GM12878 (cell line): ENCODE data around the gene SPIRE2. TPM values are rescaled to one million over a fixed set of nuclear protein-coding genes. Genes with fewer than 3 reads are reported as not detected.
"Not testable (repeated sequence)": the region's sequence is repeated elsewhere in the genome, so short reads cannot be mapped to it uniquely, and the experiment has no call there.

Experiments used
- ATAC-seq: fragments of 200-7000 bp; cut with Tn5 transposase; 3 replicates; pipeline ENCODE4 v1.9.1; 2020; ENCODE audit warnings: mild to moderate bottlenecking, moderate library complexity
- BruUV-seq: library from RNA; stranded (reverse); fragments of 400-500 nt; replicated peaks from 2 replicates; lab custom pipeline; 2021; lab: Mats Ljungman, UMichigan
- CTCF ChIA-PET: fragments of 300-600 bp; sonication (Branson Sonifier 250); formaldehyde crosslinking; extraction: SDS; loops from one replicate; lab custom pipeline; 2021; ENCODE audit warnings: inconsistent platforms; lab: Yijun Ruan, JAX
- POLR2A ChIA-PET: fragments of 350-600 bp; formaldehyde crosslinking; extraction: SDS; loops from one replicate; lab custom pipeline; 2021; ENCODE audit warnings: inconsistent platforms; lab: Charles Lee
- RAD21 ChIA-PET: fragments of 300-600 bp; sonication (Branson Sonifier 250); formaldehyde crosslinking; loops from one replicate; lab custom pipeline; 2023; ENCODE audit warnings: antibody characterized with exemption; ENCODE audit not compliant: unreplicated experiment; lab: Charles Lee
- SMC1A ChIA-PET: fragments of 300-600 bp; sonication (Branson Sonifier 250); formaldehyde crosslinking; loops from one replicate; lab custom pipeline; 2023; ENCODE audit not compliant: unreplicated experiment, uncharacterized antibody; lab: Charles Lee
- DNase-seq: peaks from one replicate; pipeline ENCODE4 v3.0.0-alpha.2; 2011; ENCODE audit warnings: low read depth, low spot score
- FAIRE-seq: peaks from 3 replicates; lab custom pipeline; 2011; peaks lifted over from hg19 to GRCh38; lab: Jason Lieb, UNC
- H2AFZ ChIP-seq: 2 replicates; pipeline ENCODE4 v1.6.0; 2011; ENCODE audit warnings: low read depth, low read length, control low read depth; ENCODE audit not compliant: control insufficient read depth
- H3K27ac ChIP-seq: 2 replicates; pipeline ENCODE4 v1.5.1; 2011; ENCODE audit warnings: control low read depth; ENCODE audit not compliant: control insufficient read depth, insufficient read depth
- H3K27me3 ChIP-seq, 2 experiments: replicated peaks in 1 of 2; 2 replicates each; pipeline versions ENCODE4 v1.6.0 to v1.6.1; 2011; ENCODE audit warnings: low read length in 1 of 2; ENCODE audit not compliant: control insufficient read depth in 2 of 2, insufficient read depth in 2 of 2
- H3K36me3 ChIP-seq, 2 experiments: 2 replicates each; pipeline ENCODE4 v1.5.1; 2011; ENCODE audit warnings: low read length in 1 of 2; ENCODE audit not compliant: control insufficient read depth in 2 of 2, insufficient read depth in 2 of 2
- H3K4me1 ChIP-seq: 2 replicates; pipeline ENCODE4 v1.6.1; 2011; ENCODE audit warnings: mild to moderate bottlenecking, low read length, moderate library complexity, mixed read lengths; ENCODE audit not compliant: control insufficient read depth, insufficient read depth
- H3K4me2 ChIP-seq: 2 replicates; pipeline ENCODE4 v1.6.0; 2011; ENCODE audit warnings: control low read depth; ENCODE audit not compliant: control insufficient read depth, insufficient read depth
- H3K4me3 ChIP-seq: fragments of 200-600 bp; sonication (generic); 2 replicates; pipeline ENCODE4 v1.5.1; 2016
- H3K79me2 ChIP-seq: 2 replicates; pipeline ENCODE4 v1.6.0; 2011; ENCODE audit warnings: low read length; ENCODE audit not compliant: control insufficient read depth, insufficient read depth
- H3K9ac ChIP-seq: 2 replicates; pipeline ENCODE4 v1.8.0; 2011; ENCODE audit warnings: low read length, control low read depth, mixed read lengths; ENCODE audit not compliant: control insufficient read depth, insufficient read depth
- H3K9me3 ChIP-seq: replicated peaks from 3 replicates; pipeline ENCODE4 v1.5.1; 2011; ENCODE audit warnings: mild to moderate bottlenecking, low read length; ENCODE audit not compliant: control insufficient read depth, insufficient read depth
- H4K20me1 ChIP-seq: 2 replicates; pipeline ENCODE4 v1.6.0; 2011; ENCODE audit not compliant: control insufficient read depth, insufficient read depth
- WGBS: methylation state at CpG from one replicate; pipeline ENCODE4 v1.1.6; 2016; ENCODE audit warnings: low lambda C conversion rate; ENCODE audit not compliant: insufficient replicate concordance, insufficient coverage; ENCODE audit errors: missing lambda C conversion rate; 5-methylcytosine and 5-hydroxymethylcytosine counted together
- in situ Hi-C: fragments of 300-500 bp; cut with MboI; formaldehyde crosslinking; loops from 9 replicates; pipeline ENCODE4 v1.14.3; 2018; ENCODE audit warnings: mixed read lengths
- intact Hi-C: fragments of 100-400 bp; cut with micrococcal nuclease; formaldehyde crosslinking; loops from one replicate; pipeline ENCODE4 v1.14.2; 2022; ENCODE audit not compliant: unreplicated experiment
- polyA plus RNA-seq, 11 experiments: library from polyadenylated mRNA; depleted of rRNA in 4 of 11; unstranded in 6 of 11; stranded (reverse) in 5 of 11; fragments of >200 nt; fragmentation: Nextera tagmentation in 4 of 11; fragmentation: Illumina TruSeq in 1 of 11; extraction: Ambion mirVana in 4 of 11; extraction: Trizol in 1 of 11; gene quantifications; 1 replicate in 1 of 11; 2 replicates in 10 of 11; pipeline versions ENCODE4 v1.2.1 to v1.2.3, GENCODE V29; 2011 to 2016; ENCODE audit warnings: inconsistent platforms in 2 of 11, missing spikeins in 2 of 11, low read depth in 1 of 11
- total RNA-seq, 4 experiments: library from RNA; depleted of rRNA in 3 of 4; stranded (reverse); fragments of >200 nt in 3 of 4; fragmentation: Illumina TruSeq in 1 of 4; extraction: Trizol in 1 of 4; gene quantifications; 2 replicates each; pipeline versions ENCODE4 v1.2.1 to v1.2.3, GENCODE V29; 2013 to 2021

SPIRE2 gene
- total and polyA plus RNA-seq, 10 of the 15 experiments (the other 5 are each of a cell fraction or from before 2014, with no cell fraction given): 0.03 to 0.64 (median 0.27) TPM; not detected in 1

DNA sequence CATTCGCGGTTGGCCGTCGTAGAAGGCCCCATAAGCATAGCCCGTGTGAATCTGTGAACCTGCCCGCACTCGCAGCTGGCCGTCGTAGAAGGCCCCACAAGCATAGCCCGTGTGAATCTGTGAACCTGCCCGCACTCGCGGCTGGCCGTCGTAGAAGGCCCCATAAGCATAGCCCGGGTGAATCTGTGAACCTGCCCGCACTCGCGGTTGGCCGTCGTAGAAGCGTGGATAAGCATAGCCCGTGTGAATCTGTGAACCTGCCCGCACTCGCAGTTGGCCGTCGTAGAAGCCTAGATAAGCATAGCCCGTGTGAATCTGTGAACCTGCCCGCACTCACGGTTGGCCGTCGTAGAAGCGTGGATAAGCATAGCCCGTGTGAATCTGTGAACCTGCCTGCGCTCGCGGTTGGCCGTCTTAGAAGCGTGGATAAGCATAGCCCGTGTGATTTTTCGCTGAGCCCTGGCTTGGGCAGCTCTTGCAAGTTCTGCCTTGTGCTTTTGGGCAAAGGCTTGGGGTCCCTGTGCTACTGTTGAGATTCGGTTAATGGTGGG, 6.6 kb downstream of the SPIRE2 start:
- H3K4me2 ChIP-seq, H3K4me1 ChIP-seq, FAIRE-seq, H3K27me3 ChIP-seq, H3K79me2 ChIP-seq, H3K4me3 ChIP-seq, DNase-seq, intact Hi-C loops, ATAC-seq, POLR2A ChIA-PET, in situ Hi-C loops, RAD21 ChIA-PET, H3K27ac ChIP-seq, H3K36me3 ChIP-seq, BruUV-seq, H3K9me3 ChIP-seq, H2AFZ ChIP-seq, CTCF ChIA-PET, SMC1A ChIA-PET, H4K20me1 ChIP-seq, H3K9ac ChIP-seq: not testable (repeated sequence)
- WGBS: 90% methylated on average over 42 of the region's 42 CpGs

- H2AFZ ChIP-seq, POLR2A ChIA-PET, H3K27me3 ChIP-seq, ATAC-seq, BruUV-seq, H4K20me1 ChIP-seq, H3K9me3 ChIP-seq, H3K9ac ChIP-seq, DNase-seq, H3K4me2 ChIP-seq, SMC1A ChIA-PET, H3K79me2 ChIP-seq, H3K4me1 ChIP-seq, H3K4me3 ChIP-seq, H3K36me3 ChIP-seq, intact Hi-C loops, in situ Hi-C loops, H3K27ac ChIP-seq, RAD21 ChIA-PET, CTCF ChIA-PET: not testable (repeated sequence)
- WGBS: 29% methylated on average over 15 of the region's 15 CpGs
- FAIRE-seq: peak; percentile 7
Measured at GRCh38 chr16:89836484-89836883, 8.2 kb downstream of the SPIRE2 start.
